Measurements from ENCODE around the gene NAV2. TPM values are rescaled to one million over a fixed set of nuclear protein-coding genes. Genes with fewer than 3 reads are reported as not detected.

The NAV2 gene
- total and polyA plus RNA-seq, 4 donors, result 5.0 to 250 (median 51.4) TPM

GRCh38 chr11:19973136-19973635 lies 260.5 kb downstream of the NAV2 start:
- peaks cover 2 to 5% of the 10 kb centered on the region in 2 donors for H3K36me3 ChIP-seq (ENCODE audit: control insufficient read depth in 1 of 2, insufficient read depth in 2 of 2, low read length in 1 of 2)
- no peak for ATAC-seq (ENCODE audit: low FRiP score)

GRCh38 chr11:19974886-19975285 lies 262.2 kb downstream of the NAV2 start:
- Histone ChIP-seq H3K36me3 (ENCODE audit: control insufficient read depth in 1 of 2, insufficient read depth in 2 of 2, low read length in 1 of 2) (peaks cover 2 to 3% of the 10 kb centered on the region in 2 donors), H3K4me3 (ENCODE audit: low read length in 2 of 2) (no peak overlapping the region), H3K27me3 (ENCODE audit: control insufficient read depth in 1 of 2, insufficient read depth in 2 of 2, low read length in 1 of 2) (no peaks in the 10 kb centered on the region), H3K9me3 (ENCODE audit: control insufficient read depth, low read length) (no peaks in the 10 kb centered on the region), H3K27ac (ENCODE audit: low read depth in 1 of 2, low read length in 2 of 2) (no peak overlapping the region), H3K4me1 (ENCODE audit: control insufficient read depth in 1 of 2, insufficient read depth in 2 of 2, low read length in 2 of 2) (peaks cover 6 to 7% of the 10 kb centered on the region in 2 donors)
- DNase-seq, result no peak
- intact Hi-C loops (cut with DNase I), result no loop called here
- 78 to 80% methylated on average over 4 of the region's 4 CpGs for WGBS, 2 donors
- ATAC-seq (ENCODE audit: low FRiP score), result no peak

More at GRCh38 chr11:19973136-19973635, 260.5 kb downstream of the NAV2 start:
- 52 to 53% methylated on average over 5 of the region's 5 CpGs for WGBS, 2 donors
- H3K4me1 ChIP-seq (ENCODE audit: control insufficient read depth in 1 of 2, insufficient read depth in 2 of 2, low read length in 2 of 2), result peaks cover 0 to 4% of the 10 kb centered on the region in 2 donors
- H3K27me3 ChIP-seq (ENCODE audit: control insufficient read depth in 1 of 2, insufficient read depth in 2 of 2, low read length in 1 of 2), result no peaks in the 10 kb centered on the region
- no peaks in the 10 kb centered on the region for H3K9me3 ChIP-seq (ENCODE audit: control insufficient read depth, low read length)
- H3K27ac ChIP-seq (ENCODE audit: low read depth in 1 of 2, low read length in 2 of 2), result no peak overlapping the region
- no peak overlapping the region for H3K4me3 ChIP-seq (ENCODE audit: low read length in 2 of 2)
- intact Hi-C loops (cut with DNase I), result no loop called here
- no peak for DNase-seq

GRCh38 chr11:19975414-19975990 lies 262.9 kb downstream of the NAV2 start:
- no peak for ATAC-seq (ENCODE audit: low FRiP score)
- Histone ChIP-seq H3K4me3 (ENCODE audit: low read length in 2 of 2) (no peak overlapping the region), H3K27ac (ENCODE audit: low read depth in 1 of 2, low read length in 2 of 2) (no peak overlapping the region), H3K36me3 (ENCODE audit: control insufficient read depth in 1 of 2, insufficient read depth in 2 of 2, low read length in 1 of 2) (peaks cover 2 to 3% of the 10 kb centered on the region in 2 donors), H3K4me1 (ENCODE audit: control insufficient read depth in 1 of 2, insufficient read depth in 2 of 2, low read length in 2 of 2) (peaks cover 10 to 12% of the 10 kb centered on the region in 2 donors), H3K9me3 (ENCODE audit: control insufficient read depth, low read length) (no peaks in the 10 kb centered on the region), H3K27me3 (ENCODE audit: control insufficient read depth in 1 of 2, insufficient read depth in 2 of 2, low read length in 1 of 2) (no peaks in the 10 kb centered on the region)
- DNase-seq, result no peak
- WGBS, 2 donors, result 67 to 80% methylated on average over 6 to 7 of the region's 7 CpGs
- intact Hi-C loops (cut with DNase I), result no loop called here

DNA sequence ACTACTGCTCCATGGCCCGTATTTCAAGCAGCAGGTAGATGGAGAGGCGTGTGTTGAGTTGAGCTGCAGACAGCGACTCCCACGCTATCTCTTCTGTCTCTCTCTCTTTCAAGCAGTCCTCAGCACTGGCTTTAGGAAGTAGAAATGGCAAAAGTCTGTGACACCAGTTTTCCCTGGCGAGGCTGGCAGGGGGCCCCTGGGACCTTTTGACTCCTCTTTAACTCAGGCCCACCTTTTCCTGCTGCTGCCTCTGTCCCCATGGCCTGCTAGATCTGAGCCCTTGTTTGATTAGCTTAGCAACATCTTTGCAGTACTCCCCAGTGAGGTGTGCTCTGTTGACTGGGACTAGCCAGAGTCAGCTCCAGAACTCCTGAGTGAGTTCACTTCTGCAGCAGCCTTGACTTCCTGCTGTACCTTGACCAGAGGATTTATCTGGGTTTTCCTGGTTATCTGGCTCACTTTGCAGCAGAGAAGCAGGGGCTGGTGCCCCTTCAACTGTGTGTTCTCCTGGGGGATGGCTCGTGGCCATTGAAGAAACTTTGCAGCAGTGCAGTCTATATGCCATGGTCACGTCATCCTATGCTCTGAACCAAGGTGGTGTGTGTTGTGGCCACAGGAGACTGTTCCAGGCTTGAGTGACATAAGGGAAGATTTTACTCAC lies 263.8 kb downstream of the NAV2 start:
- H3K36me3 ChIP-seq (ENCODE audit: control insufficient read depth in 1 of 2, insufficient read depth in 2 of 2, low read length in 1 of 2), result peaks cover 2 to 3% of the 10 kb centered on the region in 2 donors
- intact Hi-C loops (cut with DNase I), result no loop called here
- no peak for ATAC-seq (ENCODE audit: low FRiP score)
- H3K27ac ChIP-seq (ENCODE audit: low read depth in 1 of 2, low read length in 2 of 2), result no peak overlapping the region
- 74 to 76% methylated on average over 7 of the region's 7 CpGs for WGBS, 2 donors
- no peak for DNase-seq
- H3K4me3 ChIP-seq (ENCODE audit: low read length in 2 of 2), result no peak overlapping the region
- H3K4me1 ChIP-seq (ENCODE audit: control insufficient read depth in 1 of 2, insufficient read depth in 2 of 2, low read length in 2 of 2), result peaks cover 10 to 17% of the 10 kb centered on the region in 2 donors
- H3K27me3 ChIP-seq (ENCODE audit: control insufficient read depth in 1 of 2, insufficient read depth in 2 of 2, low read length in 1 of 2), result no peaks in the 10 kb centered on the region
- H3K9me3 ChIP-seq (ENCODE audit: control insufficient read depth, low read length), result no peaks in the 10 kb centered on the region

- Histone ChIP-seq H3K36me3 (ENCODE audit: control insufficient read depth in 1 of 2, insufficient read depth in 2 of 2, low read length in 1 of 2) (peaks cover 2 to 3% of the 10 kb centered on the region in 2 donors), H3K4me1 (ENCODE audit: control insufficient read depth in 1 of 2, insufficient read depth in 2 of 2, low read length in 2 of 2) (peaks cover 12 to 26% of the 10 kb centered on the region in 2 donors), H3K27ac (ENCODE audit: low read depth in 1 of 2, low read length in 2 of 2) (no peak overlapping the region), H3K4me3 (ENCODE audit: low read length in 2 of 2) (no peak overlapping the region), H3K27me3 (ENCODE audit: control insufficient read depth in 1 of 2, insufficient read depth in 2 of 2, low read length in 1 of 2) (no peaks in the 10 kb centered on the region), H3K9me3 (ENCODE audit: control insufficient read depth, low read length) (no peaks in the 10 kb centered on the region)
- no peak for DNase-seq
- ATAC-seq (ENCODE audit: low FRiP score), result no peak
- WGBS, 2 donors, result 87 to 88% methylated on average over 9 of the region's 9 CpGs
- intact Hi-C loops (cut with DNase I), result no loop called here
Measured at GRCh38 chr11:19977941-19978340, 265.3 kb downstream of the NAV2 start.

DNA sequence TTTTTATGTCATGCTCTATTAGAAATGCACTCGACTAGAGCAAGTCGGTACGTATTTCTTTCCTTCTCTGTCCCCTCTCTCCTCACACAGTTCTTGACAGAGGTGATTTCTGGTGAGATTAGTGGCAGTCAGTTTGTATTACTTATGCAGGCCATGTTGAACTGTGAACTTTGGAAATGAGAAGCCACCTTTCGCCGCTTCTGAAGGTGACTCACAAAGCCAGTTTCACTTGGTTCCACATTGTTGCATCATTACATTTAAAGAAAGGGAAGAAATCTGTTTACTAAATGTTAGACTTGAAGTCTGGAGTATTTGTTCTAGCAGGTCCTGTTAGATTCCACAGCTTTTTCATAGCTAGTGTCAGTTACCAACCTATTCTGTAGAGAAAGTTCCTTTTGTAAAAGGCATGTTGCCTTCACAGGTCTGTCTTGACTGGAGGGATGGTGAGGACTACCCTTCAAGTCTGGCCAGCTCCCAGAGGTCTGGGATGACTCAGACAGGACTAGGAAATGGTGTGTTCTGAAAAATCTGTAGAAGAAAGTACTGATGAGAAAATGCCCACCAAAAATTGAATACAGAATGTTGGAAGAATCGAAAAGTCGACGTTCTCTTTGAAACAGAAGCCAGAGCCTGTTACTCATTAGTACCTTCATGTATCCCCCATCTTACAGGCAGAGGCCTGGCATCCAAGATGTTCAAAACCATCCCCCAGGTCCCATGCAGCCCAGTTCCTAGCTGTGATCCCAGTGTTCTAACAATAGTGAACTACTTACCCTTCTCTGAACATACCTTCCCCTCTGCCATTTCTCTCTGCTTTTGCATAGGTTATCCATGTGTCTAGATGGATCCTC lies 266.3 kb downstream of the NAV2 start:
- Histone ChIP-seq H3K9me3 (ENCODE audit: control insufficient read depth, low read length) (no peaks in the 10 kb centered on the region), H3K27ac (ENCODE audit: low read depth in 1 of 2, low read length in 2 of 2) (peak overlapping the region; percentile 64 to 87), H3K4me1 (ENCODE audit: control insufficient read depth in 1 of 2, insufficient read depth in 2 of 2, low read length in 2 of 2) (peaks cover 15 to 26% of the 10 kb centered on the region in 2 donors), H3K4me3 (ENCODE audit: low read length in 2 of 2) (no peak overlapping the region), H3K36me3 (ENCODE audit: control insufficient read depth in 1 of 2, insufficient read depth in 2 of 2, low read length in 1 of 2) (peaks cover 2 to 3% of the 10 kb centered on the region in 2 donors), H3K27me3 (ENCODE audit: control insufficient read depth in 1 of 2, insufficient read depth in 2 of 2, low read length in 1 of 2) (no peaks in the 10 kb centered on the region)
- 57 to 58% methylated on average over 8 of the region's 8 CpGs for WGBS, 2 donors
- ATAC-seq (ENCODE audit: low FRiP score) (no peak), DNase-seq (peak; percentile 75 to 82)
- intact Hi-C loops (cut with DNase I), result no loop called here

- intact Hi-C loops (cut with DNase I), result no loop called here
- no peak for DNase-seq
- 50 to 52% methylated on average over 5 of the region's 5 CpGs for WGBS, 2 donors
- H3K4me1 ChIP-seq (ENCODE audit: control insufficient read depth in 1 of 2, insufficient read depth in 2 of 2, low read length in 2 of 2), result peaks cover 13 to 26% of the 10 kb centered on the region in 2 donors
- peaks cover 2 to 3% of the 10 kb centered on the region in 2 donors for H3K36me3 ChIP-seq (ENCODE audit: control insufficient read depth in 1 of 2, insufficient read depth in 2 of 2, low read length in 1 of 2)
- H3K27ac ChIP-seq (ENCODE audit: low read depth in 1 of 2, low read length in 2 of 2), result peak overlapping the region in 1 of 2 donors; percentile 87
- H3K4me3 ChIP-seq (ENCODE audit: low read length in 2 of 2), result no peak overlapping the region
- H3K27me3 ChIP-seq (ENCODE audit: control insufficient read depth in 1 of 2, insufficient read depth in 2 of 2, low read length in 1 of 2), result no peaks in the 10 kb centered on the region
- ATAC-seq (ENCODE audit: low FRiP score), result no peak
- H3K9me3 ChIP-seq (ENCODE audit: control insufficient read depth, low read length), result no peaks in the 10 kb centered on the region
Measured at GRCh38 chr11:19979519-19979845, 266.8 kb downstream of the NAV2 start.

- H3K36me3 ChIP-seq (ENCODE audit: control insufficient read depth in 1 of 2, insufficient read depth in 2 of 2, low read length in 1 of 2), result peaks cover 0 to 3% of the 10 kb centered on the region in 2 donors
- peaks cover 13 to 26% of the 10 kb centered on the region in 2 donors for H3K4me1 ChIP-seq (ENCODE audit: control insufficient read depth in 1 of 2, insufficient read depth in 2 of 2, low read length in 2 of 2)
- DNase-seq (no peak), ATAC-seq (ENCODE audit: low FRiP score) (no peak)
- WGBS, 2 donors, result 3 to 4% methylated on average over 1 of the region's 1 CpG
- H3K4me3 ChIP-seq (ENCODE audit: low read length in 2 of 2), result no peak overlapping the region
- H3K9me3 ChIP-seq (ENCODE audit: control insufficient read depth, low read length), result no peaks in the 10 kb centered on the region
- intact Hi-C loops (cut with DNase I), result no loop called here
- H3K27me3 ChIP-seq (ENCODE audit: control insufficient read depth in 1 of 2, insufficient read depth in 2 of 2, low read length in 1 of 2), result no peaks in the 10 kb centered on the region
- peak overlapping the region; percentile 49 to 84 for H3K27ac ChIP-seq (ENCODE audit: low read depth in 1 of 2, low read length in 2 of 2)
Measured at GRCh38 chr11:19980388-19980787, 267.8 kb downstream of the NAV2 start.
